ENCODE data around the gene ANKRD44.

DNA sequence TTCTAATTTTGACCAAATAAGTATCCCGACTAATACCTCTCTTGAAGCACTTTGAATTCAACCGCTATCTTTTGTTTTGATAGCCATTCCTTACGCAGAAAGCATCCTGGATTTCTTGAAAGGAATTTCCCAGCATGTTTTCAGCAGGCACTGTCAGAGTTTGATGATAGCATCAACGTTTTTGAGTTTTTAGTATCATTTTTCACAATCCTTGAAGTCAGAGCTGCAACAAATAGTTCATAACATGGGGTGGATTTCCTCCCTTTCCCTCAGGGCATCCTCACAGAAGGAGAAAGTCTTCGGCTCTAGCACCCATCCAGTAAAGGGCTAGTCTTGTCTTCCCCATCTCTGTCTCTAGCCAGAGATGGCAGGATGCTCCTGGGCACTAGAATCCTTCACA is 46.2 kb downstream of the ANKRD44 start:
- TF ChIP-seq, protein P1, sequence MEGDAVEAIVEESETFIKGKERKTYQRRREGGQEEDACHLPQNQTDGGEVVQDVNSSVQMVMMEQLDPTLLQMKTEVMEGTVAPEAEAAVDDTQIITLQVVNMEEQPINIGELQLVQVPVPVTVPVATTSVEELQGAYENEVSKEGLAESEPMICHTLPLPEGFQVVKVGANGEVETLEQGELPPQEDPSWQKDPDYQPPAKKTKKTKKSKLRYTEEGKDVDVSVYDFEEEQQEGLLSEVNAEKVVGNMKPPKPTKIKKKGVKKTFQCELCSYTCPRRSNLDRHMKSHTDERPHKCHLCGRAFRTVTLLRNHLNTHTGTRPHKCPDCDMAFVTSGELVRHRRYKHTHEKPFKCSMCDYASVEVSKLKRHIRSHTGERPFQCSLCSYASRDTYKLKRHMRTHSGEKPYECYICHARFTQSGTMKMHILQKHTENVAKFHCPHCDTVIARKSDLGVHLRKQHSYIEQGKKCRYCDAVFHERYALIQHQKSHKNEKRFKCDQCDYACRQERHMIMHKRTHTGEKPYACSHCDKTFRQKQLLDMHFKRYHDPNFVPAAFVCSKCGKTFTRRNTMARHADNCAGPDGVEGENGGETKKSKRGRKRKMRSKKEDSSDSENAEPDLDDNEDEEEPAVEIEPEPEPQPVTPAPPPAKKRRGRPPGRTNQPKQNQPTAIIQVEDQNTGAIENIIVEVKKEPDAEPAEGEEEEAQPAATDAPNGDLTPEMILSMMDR (IDR thresholded peaks at IDR 0.05) = no peak
- no peak for TF ChIP-seq POLR2A (IDR thresholded peaks at IDR 0.05)
